OCI-LY7 (cell line): ENCODE results near the gene RDH13. TPM values are rescaled to one million over a fixed set of nuclear protein-coding genes. Genes with fewer than 3 reads are reported as not detected.

Experiments
- BruUV-seq: library from RNA; stranded (reverse); fragments of 400-500 nt; replicated peaks from 2 replicates; lab custom pipeline; 2021; lab: Mats Ljungman, UMichigan
- CTCF ChIA-PET: fragments of 300-600 bp; sonication (Branson Sonifier 250); formaldehyde crosslinking; loops from one replicate; lab custom pipeline; 2022; ENCODE audit warnings: antibody characterized with exemption; ENCODE audit not compliant: unreplicated experiment; lab: Charles Lee
- POLR2A ChIA-PET: fragments of 300-600 bp; sonication (Branson Sonifier 250); formaldehyde crosslinking; loops from one replicate; lab custom pipeline; 2022; ENCODE audit warnings: antibody characterized with exemption; lab: Charles Lee
- DNase-seq: peaks from one replicate; pipeline ENCODE4 v3.0.0-alpha.2; 2015; ENCODE audit warnings: low spot score
- H2AFZ ChIP-seq: fragments of 200-600 bp; sonication (generic), shearing (Covaris generic); 2 replicates; pipeline ENCODE4 v1.6.1; 2014; ENCODE audit warnings: mild to moderate bottlenecking, antibody characterized with exemption, low read length, moderate library complexity
- H3K27ac ChIP-seq: fragments of 200-600 bp; sonication (generic); 2 replicates; pipeline ENCODE4 v1.5.1; 2014; ENCODE audit warnings: mixed run types, low read depth, mild to moderate bottlenecking, moderate library complexity, low read length, inconsistent platforms; ENCODE audit not compliant: poor library complexity, severe bottlenecking
- H3K36me3 ChIP-seq: fragments of 200-600 bp; sonication (generic); 2 replicates; pipeline ENCODE4 v1.6.1; 2014; ENCODE audit warnings: mild to moderate bottlenecking, antibody characterized with exemption, low read length, moderate library complexity, mixed read lengths; ENCODE audit not compliant: insufficient read depth
- H3K4me1 ChIP-seq: fragments of 200-600 bp; sonication (generic); 2 replicates; pipeline ENCODE4 v1.5.1; 2014; ENCODE audit warnings: mild to moderate bottlenecking, low read length; ENCODE audit not compliant: insufficient read depth, poor library complexity, severe bottlenecking
- H3K4me2 ChIP-seq: fragments of 200-600 bp; sonication (generic); 2 replicates; pipeline ENCODE4 v1.6.1; 2014; ENCODE audit warnings: mild to moderate bottlenecking, low read length
- H3K4me3 ChIP-seq: fragments of 200-600 bp; sonication (generic); 2 replicates; pipeline ENCODE4 v1.5.1; 2014; ENCODE audit warnings: mild to moderate bottlenecking, low read depth, low read length; ENCODE audit not compliant: poor library complexity, severe bottlenecking
- H3K79me2 ChIP-seq: fragments of 200-600 bp; sonication (generic); 2 replicates; pipeline ENCODE4 v1.6.1; 2016; ENCODE audit warnings: low read depth, mild to moderate bottlenecking, low read length, moderate library complexity, mixed read lengths; ENCODE audit not compliant: insufficient read depth
- H3K9me2 ChIP-seq: fragments of 200-600 bp; sonication (generic); 2 replicates; pipeline ENCODE4 v1.6.1; 2016; ENCODE audit warnings: mild to moderate bottlenecking, low read length, mixed read lengths; ENCODE audit not compliant: insufficient read depth
- H3K9me3 ChIP-seq: fragments of 200-600 bp; sonication (generic); 2 replicates; pipeline ENCODE4 v1.6.1; 2014; ENCODE audit warnings: mild to moderate bottlenecking, mixed run types, low read length, mixed read lengths
- H4K20me1 ChIP-seq: fragments of 200-600 bp; sonication (generic); 2 replicates; pipeline ENCODE4 v1.6.1; 2014; ENCODE audit warnings: mild to moderate bottlenecking, antibody characterized with exemption, low read length, moderate library complexity, mixed read lengths; ENCODE audit not compliant: insufficient read depth
- CTCF ChIP-seq: fragments of 200-600 bp; sonication (generic); conservative IDR thresholded peaks from 2 replicates; pipeline ENCODE4 v1.5.1; 2014; ENCODE audit warnings: mild to moderate bottlenecking, antibody characterized with exemption, low read length, moderate library complexity, mixed read lengths
- EZH2phosphoT487 ChIP-seq: fragments of 200-600 bp; sonication (generic); IDR thresholded peaks from 2 replicates; pipeline ENCODE4 v1.6.1; 2018; ENCODE audit warnings: low read depth, borderline replicate concordance, mild to moderate bottlenecking, mixed run types, antibody characterized with exemption, low read length, moderate library complexity, mixed read lengths
- intact Hi-C: fragments of 100-400 bp; cut with micrococcal nuclease; formaldehyde crosslinking; loops from one replicate; pipeline ENCODE4 v1.10.0; 2022; ENCODE audit not compliant: unreplicated experiment
- total RNA-seq, 2 experiments: library from RNA; depleted of rRNA in 1 of 2; stranded (reverse); fragments of >200 nt in 1 of 2; shearing (Covaris generic) in 1 of 2; gene quantifications; 2 replicates each; pipeline ENCODE4 v1.2.3, GENCODE V29; 2014 to 2022

The RDH13 gene
- total RNA-seq, 2 experiments from 2014 or later: 19.5 to 23.1 TPM

DNA sequence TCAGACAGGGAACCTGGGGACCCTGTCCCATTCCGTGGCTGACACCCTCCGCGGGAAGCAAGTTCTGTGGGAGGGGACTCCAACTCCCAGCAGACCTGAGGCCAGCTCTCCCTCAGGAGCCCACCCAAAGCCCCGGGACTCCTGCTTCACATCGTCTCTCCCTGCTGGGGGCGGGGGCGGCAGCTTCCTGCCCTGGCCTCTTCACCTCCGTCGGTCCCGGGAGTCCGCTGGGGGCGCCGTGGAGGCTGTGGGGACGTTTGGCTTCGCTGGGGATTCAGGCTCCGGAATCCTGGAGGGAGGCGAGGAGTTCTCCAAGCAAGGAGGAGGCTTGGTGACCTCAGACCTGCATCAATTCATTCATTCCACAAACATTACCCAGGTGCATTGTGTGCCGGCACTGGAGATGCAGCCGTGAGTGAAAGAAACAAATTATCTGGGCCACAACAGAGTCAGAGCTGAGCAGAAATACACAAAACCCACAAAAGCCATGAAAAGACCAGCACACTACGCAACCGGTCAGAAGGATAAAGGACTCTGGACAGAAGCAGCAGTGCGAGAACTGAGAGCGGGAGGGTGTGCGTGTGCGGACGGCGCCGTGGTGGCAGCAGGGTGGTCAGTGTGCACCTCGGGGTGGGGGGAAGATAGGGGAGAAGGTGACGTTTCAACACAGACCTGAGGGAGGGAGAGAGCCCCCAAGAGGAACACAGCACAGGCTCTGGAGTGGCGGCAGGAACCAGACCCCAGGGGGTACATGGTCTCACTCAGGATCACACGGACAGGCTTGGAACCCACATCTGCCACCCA, 31.7 kb upstream of the RDH13 start:
- intact Hi-C loops: no loop called here
- no peak for DNase-seq
- BruUV-seq: no TSS peak
- Histone ChIP-seq H3K27ac (no peak overlapping the region), H3K4me3 (no peak overlapping the region), H2AFZ (no peak overlapping the region), H4K20me1 (no peaks in the 10 kb centered on the region), H3K4me1 (no peaks in the 10 kb centered on the region), H3K9me3 (no peaks in the 10 kb centered on the region), H3K79me2 (no peaks in the 10 kb centered on the region), H3K4me2 (no peak overlapping the region), H3K36me3 (peaks cover 73% of the 10 kb centered on the region), H3K9me2 (no peaks in the 10 kb centered on the region)
- ChIA-PET POLR2A (no interaction called here), CTCF (no interaction called here)
- TF ChIP-seq CTCF: no peak

DNA sequence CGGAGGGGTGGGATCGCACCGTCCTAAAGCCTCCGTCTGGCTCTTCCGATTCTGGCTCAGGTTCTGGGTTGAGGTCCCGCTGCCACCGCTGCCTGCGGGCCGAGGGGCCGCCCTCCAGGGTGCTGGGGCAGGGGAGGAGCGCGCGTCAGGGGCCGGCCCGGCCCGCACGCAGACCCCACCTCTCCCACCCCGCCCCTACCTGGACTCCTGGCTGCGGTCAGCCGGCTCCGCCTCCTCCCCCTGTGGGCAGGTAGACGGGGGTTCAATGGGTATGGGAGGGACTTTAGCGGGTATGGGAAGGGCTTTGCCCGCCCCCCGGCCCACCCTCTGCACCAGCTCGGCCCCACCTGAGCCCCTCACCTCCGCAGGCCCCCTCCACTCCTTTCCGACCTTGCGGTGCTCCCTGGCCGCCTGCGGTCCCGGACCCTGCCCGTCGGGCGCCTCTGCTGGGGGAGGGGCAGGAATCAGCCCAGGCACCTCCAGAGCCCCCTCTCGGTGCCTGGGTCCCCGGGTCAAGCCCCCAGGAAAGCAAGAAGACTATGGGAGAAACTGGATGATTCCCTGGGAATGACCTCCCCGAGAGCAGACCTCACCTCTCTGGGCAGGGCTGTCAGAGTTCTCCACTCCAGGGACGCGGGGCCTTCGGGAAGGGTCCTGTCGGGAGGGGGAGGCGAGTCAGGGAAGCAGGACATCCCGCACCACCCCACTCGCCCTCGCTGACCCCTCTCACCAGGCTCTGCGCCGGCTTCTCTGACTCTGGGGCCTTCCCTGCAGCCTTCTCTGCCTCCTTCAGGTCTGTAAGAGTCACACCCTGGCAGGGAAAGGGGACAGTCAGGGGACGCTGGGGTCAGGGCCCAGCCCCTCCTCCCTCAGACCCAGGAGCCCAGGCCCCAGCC, 29.7 kb upstream of the RDH13 start:
- Histone ChIP-seq H3K36me3 (peaks cover 71% of the 10 kb centered on the region), H2AFZ (no peak overlapping the region), H3K27ac (no peak overlapping the region), H3K4me1 (no peaks in the 10 kb centered on the region), H3K9me2 (no peaks in the 10 kb centered on the region), H3K9me3 (no peaks in the 10 kb centered on the region), H3K79me2 (no peaks in the 10 kb centered on the region), H3K4me2 (no peak overlapping the region), H4K20me1 (no peaks in the 10 kb centered on the region), H3K4me3 (no peak overlapping the region)
- TF ChIP-seq EZH2phosphoT487 (no peak), CTCF (no peak)
- CTCF ChIA-PET: no interaction called here
- no peak for DNase-seq
- BruUV-seq: no TSS peak
- intact Hi-C loops: no loop called here
- POLR2A ChIA-PET: no interaction called here
